ENCODE results near the gene ENO3.

DNA sequence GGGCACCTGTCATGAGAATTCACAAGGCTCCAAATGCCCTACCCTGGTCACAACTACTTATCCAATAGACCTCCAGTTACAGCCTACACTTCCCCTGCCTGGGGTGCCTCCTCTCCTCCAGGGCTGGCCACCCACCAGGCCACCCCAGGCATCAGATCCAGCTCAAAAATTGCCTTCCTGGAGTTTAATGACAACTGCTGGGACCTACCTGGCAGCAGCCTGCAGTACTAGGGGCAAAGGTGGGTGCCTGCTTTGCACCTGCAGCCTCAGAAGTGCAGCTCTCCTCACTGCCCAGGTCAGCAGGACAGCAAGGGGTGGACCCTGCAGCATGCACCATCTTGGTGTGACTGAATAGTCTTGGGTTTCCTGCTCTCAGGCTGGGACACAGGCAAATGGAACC, 15.3 kb upstream of the ENO3 start:
- TF ChIP-seq TAF1 (IDR thresholded peaks at IDR 0.05; ENCODE audit: low read depth, low read length) = no peak
- TF ChIP-seq POLR2AphosphoS5 (IDR thresholded peaks at IDR 0.05; ENCODE audit: low read depth, low read length) = no peak
- no peak for TF ChIP-seq POLR2A (IDR thresholded peaks at IDR 0.05; ENCODE audit: low read depth, low read length)
- no peak for TF ChIP-seq SPI1 (IDR thresholded peaks at IDR 0.05; ENCODE audit: low read depth, low read length)
